ENCODE data around the gene INPP5A.
"Not testable (repeated sequence)": the region's sequence is repeated elsewhere in the genome, so short reads cannot be mapped to it uniquely, and the experiment has no call there.

The INPP5A gene

GRCh38 chr10:132665946-132666704 is 128.5 kb downstream of the INPP5A start:
- DNase-seq = peak; percentile 20

- no peak for DNase-seq
Measured at GRCh38 chr10:132666705-132667341, 129.2 kb downstream of the INPP5A start.

GRCh38 chr10:132667342-132668047 is 129.9 kb downstream of the INPP5A start:
- DNase-seq = no peak

- DNase-seq = no peak
Measured at GRCh38 chr10:132668048-132668394, 130.4 kb downstream of the INPP5A start.

- no peak for DNase-seq
Measured at GRCh38 chr10:132669208-132669861, 131.7 kb downstream of the INPP5A start.

- no peak for DNase-seq
Measured at GRCh38 chr10:132670546-132671227, 133.1 kb downstream of the INPP5A start.

GRCh38 chr10:132671228-132672154 is 133.9 kb downstream of the INPP5A start:
- no peak for DNase-seq

- DNase-seq = not testable (repeated sequence)
Measured at GRCh38 chr10:132673746-132674145, 136.2 kb downstream of the INPP5A start.

- no peak for DNase-seq
Measured at GRCh38 chr10:132674311-132674710, 136.7 kb downstream of the INPP5A start.

- DNase-seq = no peak
Measured at GRCh38 chr10:132675031-132675740, 137.6 kb downstream of the INPP5A start.

GRCh38 chr10:132676193-132676891 is 138.8 kb downstream of the INPP5A start:
- no peak for DNase-seq

- DNase-seq = no peak
Measured at GRCh38 chr10:132677096-132677472, 139.5 kb downstream of the INPP5A start.

GRCh38 chr10:132677473-132678227 is 140.1 kb downstream of the INPP5A start:
- DNase-seq = no peak

GRCh38 chr10:132678436-132679216 is 141.0 kb downstream of the INPP5A start:
- no peak for DNase-seq

- DNase-seq = no peak
Measured at GRCh38 chr10:132679217-132679595, 141.6 kb downstream of the INPP5A start.

GRCh38 chr10:132679640-132680039 is 142.1 kb downstream of the INPP5A start:
- DNase-seq = no peak

- not testable (repeated sequence) for DNase-seq
Measured at GRCh38 chr10:132680741-132681140, 143.2 kb downstream of the INPP5A start.

GRCh38 chr10:132681858-132682755 is 144.5 kb downstream of the INPP5A start:
- DNase-seq = no peak
